Nucleus accumbens (tissue), 56 donors: ENCODE results near the gene TUBA8.
"Not testable (repeated sequence)": the region's sequence is repeated elsewhere in the genome, so short reads cannot be mapped to it uniquely, and the experiment has no call there.

Experiments
- DNase-seq, 56 donors: peaks; one replicate each; lab custom pipeline; 2025; lab: John Stamatoyannopoulos, UW

TUBA8 gene

GRCh38 chr22:18123476-18124025, 12.9 kb downstream of the TUBA8 start:
- not testable (repeated sequence) for DNase-seq

GRCh38 chr22:18126606-18127005, 16.0 kb downstream of the TUBA8 start:
- no peak for DNase-seq

GRCh38 chr22:18130018-18130417, 19.4 kb downstream of the TUBA8 start:
- DNase-seq = no peak

GRCh38 chr22:18130699-18131429, 20.3 kb downstream of the TUBA8 start:
- DNase-seq = no peak

- DNase-seq = no peak
Observed at GRCh38 chr22:18133452-18133851, 22.8 kb downstream of the TUBA8 start.

- no peak for DNase-seq
Observed at GRCh38 chr22:18136563-18137320, 26.1 kb downstream of the TUBA8 start.

- DNase-seq = not testable (repeated sequence)
Observed at GRCh38 chr22:18141004-18141403, 30.4 kb downstream of the TUBA8 start.

- no peak for DNase-seq
Observed at GRCh38 chr22:18144105-18144504, 33.5 kb downstream of the TUBA8 start.

GRCh38 chr22:18145676-18146388, 35.2 kb downstream of the TUBA8 start:
- no peak for DNase-seq

- no peak for DNase-seq
Observed at GRCh38 chr22:18146389-18146753, 35.8 kb downstream of the TUBA8 start.

GRCh38 chr22:18147791-18148190, 37.2 kb downstream of the TUBA8 start:
- DNase-seq = no peak

- DNase-seq = no peak
Observed at GRCh38 chr22:18148293-18148965, 37.8 kb downstream of the TUBA8 start.

- DNase-seq = no peak
Observed at GRCh38 chr22:18152519-18152918, 41.9 kb downstream of the TUBA8 start.

GRCh38 chr22:18154821-18155390, 44.3 kb downstream of the TUBA8 start:
- DNase-seq = no peak

GRCh38 chr22:18155546-18155945, 44.9 kb downstream of the TUBA8 start:
- not testable (repeated sequence) for DNase-seq

- DNase-seq = peak in 49 of 56 donors; percentile 3 to 81 (median 42)
Observed at GRCh38 chr22:18156878-18157713, 46.5 kb downstream of the TUBA8 start.

GRCh38 chr22:18157714-18158028, 47.1 kb downstream of the TUBA8 start:
- DNase-seq = no peak

GRCh38 chr22:18160641-18161040, 50.0 kb downstream of the TUBA8 start:
- DNase-seq = not testable (repeated sequence)

GRCh38 chr22:18163843-18164242, 53.2 kb downstream of the TUBA8 start:
- not testable (repeated sequence) for DNase-seq
